Right cardiac atrium (tissue), 5 donors: ENCODE data around the gene CPLX1. TPM values are rescaled to one million over a fixed set of nuclear protein-coding genes. Genes with fewer than 3 reads are reported as not detected.

Experiments
- ATAC-seq, 2 donors: fragments of 200-7000 bp; cut with Tn5 transposase; one replicate each; pipeline versions ENCODE4 v1.8.0 to v1.9.1; 2020; ENCODE audit warnings: moderate library complexity in 2 of 2, mild to moderate bottlenecking in 1 of 2
- DNase-seq, 3 donors: peaks; one replicate each; pipeline ENCODE4 v3.0.0-alpha.2; 2020
- H3K27ac ChIP-seq: one replicate; pipeline ENCODE4 v1.5.1; 2013; ENCODE audit warnings: mild to moderate bottlenecking, low read length, control low read depth, moderate library complexity
- H3K27me3 ChIP-seq: one replicate; pipeline ENCODE4 v1.6.1; 2013; ENCODE audit not compliant: control insufficient read depth, insufficient read depth
- H3K4me1 ChIP-seq: one replicate; pipeline ENCODE4 v1.6.1; 2013; ENCODE audit warnings: low read length; ENCODE audit not compliant: control insufficient read depth, insufficient read depth
- H3K4me3 ChIP-seq: one replicate; pipeline ENCODE4 v1.5.1; 2013; ENCODE audit warnings: low read length, control low read depth
- H3K9me3 ChIP-seq: one replicate; pipeline ENCODE4 v1.6.1; 2013; ENCODE audit warnings: low read length; ENCODE audit not compliant: control insufficient read depth
- WGBS: extraction: QIAGEN DNeasy Blood & Tissue Kit; methylation state at CpG from one replicate; pipeline ENCODE4 v1.1.7; 2013; 5-methylcytosine and 5-hydroxymethylcytosine counted together
- intact Hi-C, 4 donors: fragments of 100-400 bp; cut with DNase I; formaldehyde crosslinking; loops; one replicate each; pipeline versions ENCODE4 v1.11.0 to v1.14.0; 2022 to 2023
- polyA plus RNA-seq: library from polyadenylated mRNA; stranded (reverse); fragments of 200-250 nt; gene quantifications from one replicate; pipeline ENCODE4 v1.2.3, GENCODE V29; 2013
- total RNA-seq, 4 donors: library from RNA; stranded (reverse); fragmentation: NEBNext Ultra II Directional; extraction: Animal tissue kit (Norgen Biotek cat#: 25700); gene quantifications; one replicate each; pipeline ENCODE4 v1.2.1, GENCODE V29; 2021
- donor health status: healthy with polysubstance abuse.
- donor health status: DM: no; HTN: yes; CAD: no.
- donor health status: DM: no; HTN: no; CAD: no.
- donor health status: DM: no; HTN: yes; CAD: no; lungs with severe emphysema.
- donor health status: DM: yes; HTN: yes; CAD: no.

Gene CPLX1
- total and polyA plus RNA-seq, 5 donors, result 2.1 to 9.3 (median 5.4) TPM

- ATAC-seq (no peak), DNase-seq (peak in 2 of 3 donors; percentile 10 to 17)
- intact Hi-C loops, result no loop called here
- no peaks in the 10 kb centered on the region for H3K27me3 ChIP-seq
- no peak overlapping the region for H3K4me3 ChIP-seq
- H3K4me1 ChIP-seq, result no peaks in the 10 kb centered on the region
- H3K9me3 ChIP-seq, result no peaks in the 10 kb centered on the region
- 96% methylated on average over 8 of the region's 8 CpGs for WGBS
- no peak overlapping the region for H3K27ac ChIP-seq
Observed at GRCh38 chr4:735583-735982, 90.3 kb downstream of the CPLX1 start.

Other genes starting within 250 kb of the CPLX1 start
- not detected for gene TMEM271, start 249.8 kb downstream of the CPLX1 start, total RNA-seq
- gene TMEM271, start 249.8 kb downstream of the CPLX1 start, polyA plus RNA-seq, result not detected
- gene PDE6B, start 200.6 kb downstream of the CPLX1 start, total RNA-seq, result 1 to 10 TPM; 6.8 to 7.5 (median 7.0) TPM
- gene PDE6B, start 200.6 kb downstream of the CPLX1 start, polyA plus RNA-seq, result 3.6 TPM
- 100 to 1,000 TPM; 689 to 911 (median 734) TPM for gene ATP5ME, start 151.9 kb downstream of the CPLX1 start, total RNA-seq
- 1,352 TPM for gene ATP5ME, start 151.9 kb downstream of the CPLX1 start, polyA plus RNA-seq
- 1 to 10 TPM; 4.0 to 6.0 (median 4.7) TPM for gene MYL5, start 151.6 kb downstream of the CPLX1 start, total RNA-seq
- 3.8 TPM for gene MYL5, start 151.6 kb downstream of the CPLX1 start, polyA plus RNA-seq
- 10 to 100 TPM; 13.7 to 19.5 (median 16.9) TPM for gene SLC49A3, start 137.0 kb downstream of the CPLX1 start, total RNA-seq
- 10.6 TPM for gene SLC49A3, start 137.0 kb downstream of the CPLX1 start, polyA plus RNA-seq
- gene PCGF3, start 120.3 kb downstream of the CPLX1 start, total RNA-seq, result 10 to 100 TPM; 25.0 to 28.6 (median 26.4) TPM
- 30.1 TPM for gene PCGF3, start 120.3 kb downstream of the CPLX1 start, polyA plus RNA-seq
- 10 to 100 TPM; 35.5 to 40.2 (median 37.6) TPM for gene GAK, start 106.2 kb upstream of the CPLX1 start, total RNA-seq
- 45.6 TPM for gene GAK, start 106.2 kb upstream of the CPLX1 start, polyA plus RNA-seq
- gene TMEM175, start 106.3 kb upstream of the CPLX1 start, total RNA-seq, result 10 to 100 TPM; 20.9 to 26.0 (median 23.0) TPM
- gene TMEM175, start 106.3 kb upstream of the CPLX1 start, polyA plus RNA-seq, result 31.1 TPM
- 1 to 10 TPM; 4.5 to 4.9 (median 4.6) TPM for gene DGKQ, start 147.4 kb upstream of the CPLX1 start, total RNA-seq
- 3.6 TPM for gene DGKQ, start 147.4 kb upstream of the CPLX1 start, polyA plus RNA-seq
- 10 to 100 TPM; 14.7 to 17.4 (median 17.1) TPM for gene IDUA, start 160.9 kb upstream of the CPLX1 start, total RNA-seq
- gene IDUA, start 160.9 kb upstream of the CPLX1 start, polyA plus RNA-seq, result 8.5 TPM
- under 1 TPM in 2 of 4 donors, not detected in 2; 0.36 to 0.37 TPM for gene SLC26A1, start 167.3 kb upstream of the CPLX1 start, total RNA-seq
- gene SLC26A1, start 167.3 kb upstream of the CPLX1 start, polyA plus RNA-seq, result 0.34 TPM
- 10 to 100 TPM; 17.4 to 21.7 (median 20.3) TPM for gene FGFRL1, start 185.5 kb upstream of the CPLX1 start, total RNA-seq
- 19.2 TPM for gene FGFRL1, start 185.5 kb upstream of the CPLX1 start, polyA plus RNA-seq